HG03103 (cell line): ENCODE results near the gene RPGRIP1L.

Source experiments
- ATAC-seq: cut with Tn5 transposase; IDR thresholded peaks from one replicate; pipeline ENCODE4 v1.9.1; 2021; ENCODE audit warnings: low read depth; ENCODE audit not compliant: unreplicated experiment

The RPGRIP1L gene

GRCh38 chr16:53561101-53561888 is 142.4 kb downstream of the RPGRIP1L start:
- ATAC-seq: no peak

GRCh38 chr16:53559270-53559951 is 144.2 kb downstream of the RPGRIP1L start:
- no peak for ATAC-seq

GRCh38 chr16:53558710-53559109 is 144.9 kb downstream of the RPGRIP1L start:
- ATAC-seq: no peak

GRCh38 chr16:53556521-53556920 is 147.1 kb downstream of the RPGRIP1L start:
- no peak for ATAC-seq

GRCh38 chr16:53549970-53550690 is 153.5 kb downstream of the RPGRIP1L start:
- ATAC-seq: peak; percentile 79
